Keratinocyte (primary cell): Measurements from ENCODE around the gene CDHR3. TPM values are rescaled to one million over a fixed set of nuclear protein-coding genes. Genes with fewer than 3 reads are reported as not detected.

ENCODE experiments used
- DNase-seq: peaks from one replicate; pipeline ENCODE4 v3.0.0-alpha.2; 2011; ENCODE audit warnings: low read depth, missing footprints, low spot score
- FAIRE-seq: peaks from 2 replicates; lab custom pipeline; 2011; peaks lifted over from hg19 to GRCh38; lab: Jason Lieb, UNC
- H2AFZ ChIP-seq: 2 replicates; pipeline ENCODE4 v1.6.0; 2012; ENCODE audit warnings: low read length, control low read depth, inconsistent platforms; ENCODE audit not compliant: control insufficient read depth
- H3K27ac ChIP-seq: 2 replicates; pipeline ENCODE4 v1.5.1; 2011; ENCODE audit warnings: low read length; ENCODE audit not compliant: control insufficient read depth, insufficient read depth
- H3K27me3 ChIP-seq: 3 replicates; pipeline ENCODE4 v1.6.0; 2011; ENCODE audit warnings: low read length; ENCODE audit not compliant: control insufficient read depth, insufficient read depth; ENCODE audit errors: extremely low read depth
- H3K36me3 ChIP-seq, 2 experiments: 2 replicates in 1 of 2; 3 replicates in 1 of 2; pipeline ENCODE4 v1.5.1; 2011; ENCODE audit warnings: low read length in 2 of 2, mild to moderate bottlenecking in 1 of 2; ENCODE audit not compliant: control insufficient read depth in 2 of 2, insufficient read depth in 2 of 2; ENCODE audit errors: extremely low read depth in 1 of 2
- H3K4me1 ChIP-seq: 3 replicates; pipeline ENCODE4 v1.5.1; 2011; ENCODE audit warnings: low read length; ENCODE audit not compliant: control insufficient read depth, insufficient read depth; ENCODE audit errors: extremely low read depth
- H3K4me2 ChIP-seq: 3 replicates; pipeline ENCODE4 v1.6.0; 2011; ENCODE audit warnings: low read depth, low read length; ENCODE audit not compliant: control insufficient read depth, insufficient read depth; ENCODE audit errors: extremely low read depth
- H3K4me3 ChIP-seq, 3 experiments: fragments of 200-600 bp in 1 of 3; sonication (generic) in 1 of 3; 2 replicates in 2 of 3; 3 replicates in 1 of 3; pipeline ENCODE4 v1.5.1; 2011 to 2016; ENCODE audit warnings: low read length in 3 of 3, mild to moderate bottlenecking in 3 of 3, control low read depth in 2 of 3, inconsistent platforms in 1 of 3, low read depth in 1 of 3, mixed read lengths in 1 of 3, mixed run types in 1 of 3, moderate library complexity in 1 of 3; ENCODE audit not compliant: control insufficient read depth in 2 of 3, insufficient read depth in 2 of 3; ENCODE audit errors: extremely low read depth in 1 of 3
- H3K79me2 ChIP-seq: 2 replicates; pipeline ENCODE4 v1.6.0; 2012; ENCODE audit warnings: low read length; ENCODE audit not compliant: control insufficient read depth, insufficient read depth
- H3K9ac ChIP-seq: 3 replicates; pipeline ENCODE4 v1.6.0; 2011; ENCODE audit warnings: low read length; ENCODE audit not compliant: control insufficient read depth, insufficient read depth; ENCODE audit errors: extremely low read depth
- H3K9me1 ChIP-seq: 3 replicates; pipeline ENCODE4 v1.6.0; 2011; ENCODE audit warnings: low read length; ENCODE audit not compliant: control insufficient read depth, insufficient read depth; ENCODE audit errors: extremely low read depth
- H3K9me3 ChIP-seq: 2 replicates; pipeline ENCODE4 v1.5.1; 2012; ENCODE audit warnings: low read depth, low read length; ENCODE audit not compliant: control insufficient read depth
- H4K20me1 ChIP-seq: 3 replicates; pipeline ENCODE4 v1.6.0; 2011; ENCODE audit warnings: low read length; ENCODE audit not compliant: control insufficient read depth, insufficient read depth; ENCODE audit errors: extremely low read depth
- EZH2 ChIP-seq: IDR thresholded peaks from one replicate; pipeline ENCODE4 v1.6.1; 2012; ENCODE audit warnings: inconsistent platforms, mild to moderate bottlenecking, low read length, moderate library complexity
- dilution Hi-C: fragments of 300-500 bp; cut with MboI; formaldehyde crosslinking; loops from one replicate; pipeline ENCODE4 v1.7.0; 2020; ENCODE audit warnings: low sequenced_read_pairs; ENCODE audit not compliant: extremely low pct_ligation_motif_present
- polyA plus RNA-seq, 5 experiments: library from polyadenylated mRNA; depleted of rRNA in 3 of 5; stranded (reverse) in 3 of 5; stranded (forward) in 1 of 5; unstranded in 1 of 5; fragments of >200 nt; gene quantifications; 1 replicate in 1 of 5; 2 replicates in 3 of 5; 3 replicates in 1 of 5; pipeline versions ENCODE4 v1.2.1 to v1.2.3, GENCODE V29; 2011 to 2012; ENCODE audit warnings: missing spikeins in 2 of 5, low read depth in 1 of 5, low replicate concordance in 1 of 5
- TF ChIP-seq, protein P1 (sequence below), 3 experiments: IDR thresholded peaks in 1 of 3; conservative IDR thresholded peaks in 1 of 3; optimal IDR thresholded peaks in 1 of 3; 2 replicates in 2 of 3; 3 replicates in 1 of 3; pipeline versions ENCODE3 to v1.5.1; 2011; ENCODE audit warnings: low read length in 3 of 3, mild to moderate bottlenecking in 3 of 3, moderate library complexity in 2 of 3, control low read depth in 1 of 3, inconsistent platforms in 1 of 3; ENCODE audit not compliant: insufficient read depth in 2 of 3; ENCODE audit errors: extremely low read depth in 1 of 3

Gene CDHR3
- polyA plus RNA-seq, 1 donor (not counting 4 experiments of a cell fraction or from before 2014, with no cell fraction given), result 1.2 TPM

DNA sequence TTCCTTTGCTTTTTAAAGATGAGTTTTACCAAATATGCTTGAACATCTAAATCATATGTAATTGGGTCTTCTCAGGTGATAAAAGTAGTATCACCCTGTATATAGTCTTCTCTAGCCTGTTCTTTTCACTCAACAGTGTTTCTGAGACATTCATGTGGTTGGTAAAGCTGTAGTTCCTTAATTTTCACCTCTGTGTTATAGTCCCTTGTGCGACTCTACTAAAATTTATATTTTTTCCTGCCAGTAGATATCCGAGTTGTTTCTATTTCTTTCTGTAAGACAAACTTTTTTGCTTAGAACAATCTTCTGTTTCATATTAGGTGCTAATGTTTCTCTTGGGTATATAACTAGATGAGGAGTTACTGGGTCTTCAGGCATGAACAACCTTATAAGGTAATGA, 113.5 kb downstream of the CDHR3 start:
- H3K36me3 ChIP-seq, result no peaks in the 10 kb centered on the region
- H3K79me2 ChIP-seq, result no peaks in the 10 kb centered on the region
- no peak overlapping the region for H3K4me3 ChIP-seq
- H3K9ac ChIP-seq, result no peak overlapping the region
- H3K9me1 ChIP-seq, result no peaks in the 10 kb centered on the region
- DNase-seq, result no peak
- dilution Hi-C loops, result no loop called here
- no peak overlapping the region for H3K4me2 ChIP-seq
- no peaks in the 10 kb centered on the region for H4K20me1 ChIP-seq
- FAIRE-seq, result no peak
- TF ChIP-seq, protein P1, sequence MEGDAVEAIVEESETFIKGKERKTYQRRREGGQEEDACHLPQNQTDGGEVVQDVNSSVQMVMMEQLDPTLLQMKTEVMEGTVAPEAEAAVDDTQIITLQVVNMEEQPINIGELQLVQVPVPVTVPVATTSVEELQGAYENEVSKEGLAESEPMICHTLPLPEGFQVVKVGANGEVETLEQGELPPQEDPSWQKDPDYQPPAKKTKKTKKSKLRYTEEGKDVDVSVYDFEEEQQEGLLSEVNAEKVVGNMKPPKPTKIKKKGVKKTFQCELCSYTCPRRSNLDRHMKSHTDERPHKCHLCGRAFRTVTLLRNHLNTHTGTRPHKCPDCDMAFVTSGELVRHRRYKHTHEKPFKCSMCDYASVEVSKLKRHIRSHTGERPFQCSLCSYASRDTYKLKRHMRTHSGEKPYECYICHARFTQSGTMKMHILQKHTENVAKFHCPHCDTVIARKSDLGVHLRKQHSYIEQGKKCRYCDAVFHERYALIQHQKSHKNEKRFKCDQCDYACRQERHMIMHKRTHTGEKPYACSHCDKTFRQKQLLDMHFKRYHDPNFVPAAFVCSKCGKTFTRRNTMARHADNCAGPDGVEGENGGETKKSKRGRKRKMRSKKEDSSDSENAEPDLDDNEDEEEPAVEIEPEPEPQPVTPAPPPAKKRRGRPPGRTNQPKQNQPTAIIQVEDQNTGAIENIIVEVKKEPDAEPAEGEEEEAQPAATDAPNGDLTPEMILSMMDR (optimal IDR thresholded peaks at IDR 0.05 in 1 of 3, IDR thresholded peaks at IDR 0.05 in 1 of 3, conservative IDR thresholded peaks at IDR 0.05 in 1 of 3; ENCODE audit: extremely low read depth in 1 of 3, insufficient read depth in 2 of 3, low read length in 3 of 3), result no peak
- TF ChIP-seq EZH2, result no peak
- H3K4me1 ChIP-seq, result peaks cover 29% of the 10 kb centered on the region
- no peaks in the 10 kb centered on the region for H3K9me3 ChIP-seq
- no peaks in the 10 kb centered on the region for H3K27me3 ChIP-seq
- no peak overlapping the region for H2AFZ ChIP-seq
- no peak overlapping the region for H3K27ac ChIP-seq

DNA sequence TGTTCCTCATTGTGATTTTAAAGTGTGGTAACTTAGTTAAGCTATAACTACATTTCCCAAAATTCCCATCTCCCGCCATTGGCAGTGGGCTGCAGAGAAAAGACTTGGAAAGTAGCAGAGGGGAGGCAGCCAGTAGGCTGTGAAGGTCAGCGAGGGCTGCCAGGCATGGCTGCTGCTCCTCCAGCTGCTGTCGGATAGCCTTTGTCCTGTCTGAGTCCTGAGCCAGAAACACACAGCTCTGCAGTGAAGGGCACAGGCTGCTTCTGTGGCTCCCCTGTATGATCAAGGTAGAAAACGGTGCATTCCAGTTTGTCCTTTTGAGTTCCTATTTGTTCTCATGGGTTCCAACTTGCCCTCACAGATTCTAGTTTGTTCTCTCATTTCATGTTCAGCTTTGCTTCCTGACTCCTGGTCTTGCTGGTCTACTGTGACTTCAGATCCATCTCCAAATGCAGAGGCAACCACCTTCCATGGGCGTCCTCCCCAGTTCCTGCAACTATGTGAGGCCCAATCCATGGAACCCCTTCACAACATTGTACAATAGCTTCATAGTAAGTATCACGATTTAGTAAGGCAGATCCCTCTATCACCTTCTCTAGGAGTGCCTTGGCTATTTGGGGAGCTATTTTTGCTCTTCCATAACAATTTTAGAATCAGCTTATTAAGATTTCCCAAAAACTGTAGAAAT, 117.4 kb downstream of the CDHR3 start:
- dilution Hi-C loops, result no loop called here
- TF ChIP-seq EZH2, result no peak
- H3K4me1 ChIP-seq, result no peaks in the 10 kb centered on the region
- no peaks in the 10 kb centered on the region for H3K27me3 ChIP-seq
- H2AFZ ChIP-seq, result no peak overlapping the region
- no peaks in the 10 kb centered on the region for H3K9me3 ChIP-seq
- H3K27ac ChIP-seq, result no peak overlapping the region
- no peaks in the 10 kb centered on the region for H3K79me2 ChIP-seq
- DNase-seq (no peak), FAIRE-seq (no peak)
- H3K36me3 ChIP-seq, result no peaks in the 10 kb centered on the region
- no peak overlapping the region for H3K4me3 ChIP-seq
- H4K20me1 ChIP-seq, result no peaks in the 10 kb centered on the region
- no peak overlapping the region for H3K9ac ChIP-seq
- H3K4me2 ChIP-seq, result no peak overlapping the region
- no peaks in the 10 kb centered on the region for H3K9me1 ChIP-seq
